Measurements from ENCODE around the gene RAB11B. TPM values are rescaled to one million over a fixed set of nuclear protein-coding genes. Genes with fewer than 3 reads are reported as not detected.
A peak's percentile ranks its signal among the peaks of the same experiment; 100 is the strongest.
"Not testable (repeated sequence)": the region's sequence is repeated elsewhere in the genome, so short reads cannot be mapped to it uniquely, and the experiment has no call there.

Gene RAB11B
- total RNA-seq, 1 donor from 2014 or later = 42.6 TPM

- no peak for DNase-seq (ENCODE audit: low spot score)
Measured at GRCh38 chr19:8393871-8394250, 3.7 kb downstream of the RAB11B start.

DNA sequence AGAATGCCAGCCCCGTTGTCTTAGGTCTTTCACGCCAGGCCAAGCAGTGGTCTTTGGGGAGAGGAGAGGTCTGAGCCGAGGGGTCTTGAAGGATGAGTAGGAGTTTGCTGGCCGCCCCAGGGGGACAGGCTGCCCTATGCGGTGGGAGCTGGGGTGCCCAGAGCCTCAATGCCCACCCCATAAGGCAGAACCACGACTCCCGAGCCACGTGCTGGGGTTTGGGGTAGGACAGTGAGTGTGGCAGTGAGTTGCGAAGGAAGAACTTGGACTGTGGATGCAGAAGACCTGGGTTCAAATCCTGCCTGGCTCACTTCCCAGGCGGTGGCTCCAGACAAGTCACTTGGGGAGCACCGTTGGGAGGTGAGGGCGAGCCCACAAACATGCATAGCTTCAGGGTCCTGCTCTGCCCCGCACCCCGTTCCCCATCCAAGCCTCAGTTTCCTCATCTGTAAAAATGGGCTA, 5.5 kb downstream of the RAB11B start:
- no peak for DNase-seq (ENCODE audit: low spot score)

- DNase-seq (ENCODE audit: low spot score) = no peak
Measured at GRCh38 chr19:8396185-8396562, 6.0 kb downstream of the RAB11B start.

GRCh38 chr19:8396563-8397203, 6.5 kb downstream of the RAB11B start:
- DNase-seq (ENCODE audit: low spot score) = peak; percentile 46

GRCh38 chr19:8397271-8397670, 7.1 kb downstream of the RAB11B start:
- no peak for DNase-seq (ENCODE audit: low spot score)

DNA sequence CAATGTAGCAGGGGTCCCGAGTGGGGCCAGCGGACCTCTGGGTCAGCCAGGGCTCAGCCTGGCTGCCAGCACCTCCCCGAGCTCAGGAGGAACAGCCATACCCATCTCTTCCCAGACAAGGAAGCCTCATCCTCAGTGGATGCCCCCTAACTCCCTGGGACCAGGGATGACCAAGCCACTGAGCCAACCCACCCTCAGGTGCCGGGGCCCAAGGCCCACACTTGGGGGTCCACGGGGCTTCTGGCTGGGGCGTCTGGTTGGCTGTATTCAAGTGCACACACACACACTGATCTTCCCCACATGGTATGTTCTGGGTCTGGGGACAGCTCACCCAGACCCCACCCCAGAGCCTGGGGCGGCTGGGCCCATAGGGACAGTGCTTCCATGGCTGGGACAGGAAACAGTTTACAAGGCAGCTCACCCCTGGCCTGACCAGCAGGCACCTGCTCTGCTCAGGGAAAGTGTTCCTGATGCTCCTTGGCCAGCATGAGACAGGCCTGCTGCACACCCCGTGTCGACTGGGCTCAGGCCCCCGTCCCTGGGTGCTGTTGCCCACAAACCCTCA, 7.7 kb downstream of the RAB11B start:
- DNase-seq (ENCODE audit: low spot score) = no peak

DNA sequence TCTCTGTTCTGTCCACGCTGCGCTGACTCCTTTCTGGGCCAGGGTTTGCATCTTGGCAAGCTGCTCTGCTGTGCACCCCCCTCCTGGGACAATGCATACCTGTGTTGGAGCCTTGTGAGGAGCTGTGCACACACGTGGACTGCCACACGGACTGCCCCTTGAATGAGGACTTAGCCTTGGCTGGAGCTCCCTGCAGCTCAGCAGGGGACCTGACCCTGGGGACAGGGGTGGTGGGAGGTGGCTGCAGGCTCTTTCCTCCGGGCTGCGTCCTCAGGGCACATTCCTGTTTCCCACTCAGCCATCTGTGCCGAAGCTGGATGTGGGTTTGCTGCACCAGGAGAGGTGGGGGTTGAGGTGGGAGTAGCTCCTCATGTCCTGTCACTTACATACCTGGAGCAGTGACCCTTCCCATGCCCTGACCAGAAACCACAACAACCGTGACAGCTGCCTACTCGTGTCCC, 8.2 kb downstream of the RAB11B start:
- no peak for DNase-seq (ENCODE audit: low spot score)

DNA sequence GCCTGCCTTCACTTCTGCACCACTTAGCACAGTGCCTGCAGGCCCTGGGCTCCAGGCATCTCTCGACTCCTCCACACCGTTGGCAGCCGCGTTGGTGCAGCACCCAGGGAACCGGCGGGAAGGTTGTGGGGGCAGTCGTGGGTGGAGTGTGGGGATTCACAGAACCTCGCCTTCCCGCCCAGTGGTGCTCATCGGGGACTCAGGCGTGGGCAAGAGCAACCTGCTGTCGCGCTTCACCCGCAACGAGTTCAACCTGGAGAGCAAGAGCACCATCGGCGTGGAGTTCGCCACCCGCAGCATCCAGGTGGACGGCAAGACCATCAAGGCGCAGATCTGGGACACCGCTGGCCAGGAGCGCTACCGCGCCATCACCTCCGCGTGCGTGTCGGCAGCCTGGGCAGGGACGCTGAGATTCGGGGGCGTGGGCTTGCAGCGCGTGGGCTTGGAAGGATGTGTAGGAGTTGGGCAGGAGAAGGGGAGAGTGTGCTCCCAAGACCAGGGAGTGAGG, 9.6 kb downstream of the RAB11B start:
- DNase-seq (ENCODE audit: low spot score) = no peak

DNA sequence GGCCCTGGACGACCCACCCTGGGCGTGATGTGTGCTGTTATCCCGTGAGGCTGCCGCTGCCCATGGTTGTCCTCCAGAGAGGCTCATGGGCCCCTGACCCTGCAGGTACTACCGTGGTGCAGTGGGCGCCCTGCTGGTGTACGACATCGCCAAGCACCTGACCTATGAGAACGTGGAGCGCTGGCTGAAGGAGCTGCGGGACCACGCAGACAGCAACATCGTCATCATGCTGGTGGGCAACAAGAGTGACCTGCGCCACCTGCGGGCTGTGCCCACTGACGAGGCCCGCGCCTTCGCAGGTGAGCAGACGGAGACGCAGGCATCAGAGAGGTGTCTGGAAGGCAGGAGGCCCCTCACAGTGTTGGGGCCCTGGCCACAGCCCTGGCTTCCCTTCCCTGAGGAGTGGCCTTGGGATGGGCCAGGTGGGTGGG, 11.8 kb downstream of the RAB11B start:
- no peak for DNase-seq (ENCODE audit: low spot score)

DNA sequence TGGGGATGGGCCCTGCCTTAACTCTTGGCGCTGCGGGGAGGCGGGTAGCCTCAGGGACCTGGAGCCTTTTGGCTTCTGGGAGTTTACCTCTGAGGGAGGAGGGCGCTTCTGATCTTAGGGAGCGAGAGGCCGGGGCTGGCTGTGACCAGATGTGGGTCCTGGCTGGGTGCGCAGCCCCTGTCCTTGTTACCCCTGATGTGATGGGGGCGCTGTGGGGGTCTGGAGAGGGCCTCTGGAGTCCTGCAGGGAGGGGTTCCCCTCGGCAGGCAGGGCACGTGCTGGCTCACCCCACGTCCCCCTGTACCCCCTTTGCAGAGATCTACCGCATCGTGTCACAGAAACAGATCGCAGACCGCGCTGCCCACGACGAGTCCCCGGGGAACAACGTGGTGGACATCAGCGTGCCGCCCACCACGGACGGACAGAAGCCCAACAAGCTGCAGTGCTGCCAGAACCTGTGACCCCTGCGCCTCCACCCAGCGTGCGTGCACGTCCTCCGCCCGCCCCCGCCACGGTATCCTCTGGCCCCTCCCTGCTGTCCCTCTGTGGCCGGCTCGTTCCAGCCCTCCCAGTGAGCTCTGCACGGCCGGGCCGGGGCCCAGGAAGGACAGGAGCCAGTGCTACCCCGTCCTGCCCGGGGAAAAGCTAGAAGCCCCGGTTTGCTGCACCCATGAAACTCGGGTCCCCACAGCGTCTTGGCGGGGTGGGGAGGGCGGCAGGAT, 13.1 kb downstream of the RAB11B start:
- DNase-seq (ENCODE audit: low spot score) = no peak

DNA sequence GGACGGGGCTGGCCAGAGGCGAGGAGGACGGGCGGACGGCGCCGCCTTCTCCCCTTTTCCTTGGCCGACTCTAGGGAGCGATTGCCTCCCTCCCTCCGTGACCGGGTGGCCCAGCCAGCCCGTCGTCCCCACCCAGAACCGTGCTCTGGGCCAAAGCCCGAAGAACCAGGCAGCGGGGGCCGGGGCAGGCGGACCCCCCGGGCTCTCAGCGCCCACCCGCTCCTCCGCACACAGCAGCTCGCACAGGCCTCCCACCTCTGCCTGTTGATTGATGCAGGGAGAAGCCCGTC, 13.6 kb downstream of the RAB11B start:
- no peak for DNase-seq (ENCODE audit: low spot score)

DNA sequence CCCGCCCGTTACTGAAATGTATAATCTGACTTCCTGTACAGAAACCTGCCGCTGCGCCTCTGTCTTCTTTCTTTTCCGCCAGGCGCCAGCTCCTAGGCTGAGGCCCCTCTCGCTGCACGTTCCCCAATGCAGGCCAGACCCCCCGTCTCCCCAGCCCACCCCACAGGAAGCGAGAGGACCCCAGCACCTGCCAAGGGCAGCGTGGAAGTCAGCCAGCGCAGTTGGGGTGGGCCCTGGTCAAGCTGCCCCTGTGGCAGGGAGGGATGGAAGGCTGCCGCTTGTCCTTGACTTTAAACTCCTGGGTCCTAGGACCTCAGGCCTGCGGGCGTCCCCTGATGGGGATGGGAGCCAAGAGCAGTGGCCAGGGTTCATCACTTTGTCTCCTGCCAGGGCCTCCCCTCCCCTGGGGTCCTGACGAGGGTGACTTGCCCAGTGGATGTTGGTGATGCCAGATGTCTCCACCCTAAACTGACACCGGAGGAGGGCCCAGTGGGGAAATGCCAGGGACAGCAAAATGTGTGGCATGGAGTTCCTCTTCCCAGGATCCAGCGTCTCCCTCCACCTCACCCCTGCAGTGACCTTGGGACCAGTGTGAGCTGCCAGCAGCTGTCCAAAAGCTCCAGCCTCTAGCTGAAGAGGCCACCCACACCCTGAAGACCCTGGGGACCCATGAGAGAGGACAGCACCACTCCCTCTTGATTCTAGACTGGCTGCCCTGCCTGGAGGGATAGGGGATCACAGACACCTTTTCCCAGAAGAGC, 14.4 kb downstream of the RAB11B start:
- no peak for DNase-seq (ENCODE audit: low spot score)

DNA sequence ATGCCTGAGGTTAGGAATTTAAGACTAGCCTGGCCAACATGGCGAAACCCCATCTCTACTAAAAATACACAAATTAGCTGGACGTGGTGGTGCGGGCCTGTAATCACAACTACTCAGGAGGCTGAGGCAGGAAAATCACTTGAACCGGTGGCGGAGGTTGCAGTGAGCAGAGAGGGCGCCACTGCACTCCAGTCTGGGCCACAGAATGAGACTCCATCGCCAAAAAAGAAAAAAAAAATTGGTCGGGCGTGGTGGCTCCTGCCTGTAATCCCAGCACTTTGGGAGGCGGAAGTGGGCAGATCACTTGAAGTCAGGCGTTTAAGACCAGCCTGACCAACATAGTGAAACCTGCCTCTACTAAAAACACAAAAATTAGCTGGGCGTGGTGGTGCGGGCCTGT, 20.6 kb downstream of the RAB11B start:
- DNase-seq (ENCODE audit: low spot score) = not testable (repeated sequence)

DNA sequence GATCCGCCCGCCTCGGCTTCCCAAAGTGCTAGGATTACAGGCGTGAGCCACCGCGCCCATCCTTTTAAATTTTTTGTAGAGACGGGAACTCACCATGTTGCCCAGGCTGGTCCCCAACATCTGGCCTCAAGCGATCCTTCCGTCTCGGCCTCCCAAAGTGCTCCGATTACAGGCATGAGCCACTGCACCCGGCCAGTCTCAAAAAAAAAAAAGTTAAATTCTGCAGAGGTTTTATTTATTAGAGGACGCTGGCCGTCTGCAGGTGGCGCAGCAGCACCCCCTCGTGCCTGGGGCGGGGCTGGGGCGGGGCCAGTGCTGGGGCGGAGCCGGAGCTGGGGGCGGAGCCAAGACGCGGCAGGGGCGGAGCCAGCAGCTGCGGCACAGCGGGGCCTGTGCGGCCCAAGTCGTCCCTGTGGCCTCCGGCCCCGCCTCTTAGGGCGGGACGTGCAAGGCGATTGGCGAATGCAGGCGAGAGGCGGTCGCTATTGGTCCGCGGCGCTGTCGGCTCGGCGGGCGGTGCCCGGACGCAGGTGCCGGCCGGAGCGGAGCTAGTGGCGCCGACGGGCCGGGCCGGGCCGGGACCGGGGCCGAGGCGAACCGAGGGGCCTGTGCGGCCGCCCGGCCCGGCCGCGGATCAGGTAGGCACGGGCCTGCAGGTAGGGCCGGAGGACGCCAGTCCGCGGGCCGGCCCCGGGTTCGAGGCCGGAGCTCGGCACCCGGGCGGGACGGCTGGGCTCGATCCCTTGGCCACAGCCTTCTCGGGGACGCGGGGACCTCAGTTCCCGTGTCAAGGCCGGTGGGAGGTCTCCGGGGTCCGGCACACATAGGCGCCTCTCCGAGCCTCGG, 22.8 kb downstream of the RAB11B start, which contains the start of gene MARCHF2:
Gene MARCHF2 (plus strand): TSS at position 523 of the 846 bp plus-strand sequence. CDS start 8,536 bp downstream, outside the sequence.
- peak; percentile 97 for DNase-seq (ENCODE audit: low spot score)

- no peak for DNase-seq (ENCODE audit: low spot score)
Measured at GRCh38 chr19:8413629-8413995, 23.5 kb downstream of the RAB11B start.

DNA sequence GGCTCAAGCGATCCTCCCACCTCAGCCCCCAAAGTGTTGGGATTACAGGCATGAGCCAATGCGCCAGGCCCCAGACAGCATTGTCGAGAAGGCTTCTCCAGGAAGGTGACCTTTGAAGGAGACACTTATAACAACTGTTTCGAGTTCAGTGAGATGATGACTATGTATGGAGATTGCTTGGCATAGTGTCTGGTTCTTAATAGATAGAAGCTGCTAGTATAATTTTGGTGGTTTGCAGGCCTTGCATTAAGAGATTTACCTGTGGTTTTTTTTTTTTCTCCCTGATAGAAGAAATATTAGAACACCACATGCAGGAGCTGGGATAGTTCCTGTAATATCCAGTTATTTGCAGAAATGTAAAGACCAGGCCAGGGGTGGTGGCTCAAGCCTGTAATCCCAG, 26.6 kb downstream of the RAB11B start:
- peak; percentile 89 for DNase-seq (ENCODE audit: low spot score)

DNA sequence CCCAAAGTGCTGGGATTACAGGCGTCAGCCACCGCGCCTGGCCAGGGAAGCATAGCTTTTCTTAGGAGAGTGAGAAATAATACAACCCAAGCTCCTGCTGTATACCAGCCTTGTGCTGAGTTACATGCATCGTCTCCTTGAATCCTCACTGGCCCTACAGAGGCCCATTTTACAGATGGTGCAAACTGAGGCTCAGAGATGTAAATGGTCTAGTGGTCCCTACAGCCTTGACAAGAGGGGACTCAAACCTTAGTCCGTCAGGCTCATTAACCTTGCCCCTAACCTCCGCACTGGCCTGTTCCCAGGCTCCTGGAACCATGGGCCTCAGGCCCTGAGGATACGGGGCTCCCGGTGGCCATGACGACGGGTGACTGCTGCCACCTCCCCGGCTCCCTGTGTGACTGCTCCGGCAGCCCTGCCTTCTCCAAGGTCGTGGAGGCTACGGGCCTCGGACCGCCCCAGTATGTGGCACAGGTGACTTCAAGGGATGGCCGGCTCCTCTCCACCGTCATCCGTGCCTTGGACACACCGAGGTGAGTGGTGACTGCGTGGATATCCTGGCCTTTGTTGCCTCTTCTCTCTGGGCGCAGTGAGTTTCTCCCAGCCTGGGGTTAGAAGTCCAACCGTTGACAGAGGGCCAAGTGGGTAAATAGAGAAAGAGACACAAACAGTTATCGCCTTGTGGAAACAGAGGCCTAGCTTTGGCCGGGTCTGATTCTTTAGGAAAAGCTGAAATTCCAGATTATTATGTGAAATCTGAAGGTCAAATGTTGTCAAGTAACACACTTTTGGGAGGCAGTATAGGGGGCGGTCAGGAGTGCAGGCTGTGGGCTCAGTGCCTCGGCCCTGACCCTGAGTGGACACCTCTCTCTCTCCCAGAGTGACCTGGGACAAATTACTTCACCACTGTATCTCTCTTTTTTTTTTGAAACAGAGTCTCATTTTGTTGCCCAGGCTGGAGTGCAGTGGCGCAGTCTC, 31.6 kb downstream of the RAB11B start:
- DNase-seq (ENCODE audit: low spot score) = no peak

GRCh38 chr19:8423817-8424223, 33.7 kb downstream of the RAB11B start:
- peak; percentile 99 for DNase-seq (ENCODE audit: low spot score)

DNA sequence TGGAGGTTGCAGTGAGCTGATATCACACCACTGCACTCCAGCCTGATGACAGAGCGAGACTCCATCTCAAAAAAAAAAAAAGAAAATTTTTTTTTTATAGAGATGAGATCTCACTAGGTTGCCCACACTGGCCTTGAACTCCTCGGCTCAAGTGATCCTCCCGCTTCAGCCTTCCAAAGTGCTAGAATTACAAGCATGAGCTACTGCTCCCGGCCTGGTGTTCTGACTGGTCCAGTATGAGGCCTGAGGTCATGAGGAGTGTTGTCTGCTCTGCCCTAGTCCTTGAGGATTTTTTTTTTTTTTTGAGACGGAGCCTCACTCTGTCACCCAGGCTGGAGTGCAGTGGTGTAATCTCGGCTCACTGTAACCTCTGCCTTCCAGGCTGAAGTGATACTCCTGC, 35.2 kb downstream of the RAB11B start:
- DNase-seq (ENCODE audit: low spot score) = not testable (repeated sequence)

DNA sequence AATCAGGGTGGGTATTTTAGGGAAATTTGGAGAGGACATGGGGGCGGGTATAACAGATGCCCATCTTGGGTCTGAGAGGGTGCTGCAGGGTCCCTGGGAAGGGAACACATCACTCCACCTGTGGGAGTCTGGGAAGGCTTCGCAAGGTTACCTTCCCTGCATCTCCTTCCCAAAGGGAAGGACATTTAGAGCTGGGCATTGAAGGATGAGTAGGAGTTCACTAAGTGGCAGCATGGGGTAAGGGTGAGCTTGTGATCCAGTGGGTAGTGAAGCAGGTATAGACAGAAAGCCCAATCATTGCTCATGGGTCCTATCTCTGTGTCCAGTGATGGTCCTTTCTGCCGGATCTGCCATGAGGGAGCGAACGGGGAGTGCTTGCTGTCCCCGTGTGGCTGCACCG, 36.1 kb downstream of the RAB11B start:
- DNase-seq (ENCODE audit: low spot score) = no peak
